Measurements from ENCODE around the gene ENOX2.

GRCh38 chrX:130625386-130625785, 277.6 kb downstream of the ENOX2 start:
- TF ChIP-seq POLR2A (IDR thresholded peaks at IDR 0.05) (no peak), CTCF (IDR thresholded peaks at IDR 0.05) (no peak)

Measured in testis (tissue), 2 donors.